Measurements from ENCODE around the gene SH2D1B. TPM values are rescaled to one million over a fixed set of nuclear protein-coding genes. Genes with fewer than 3 reads are reported as not detected.

SH2D1B gene
- total RNA-seq, 1 donor from 2014 or later = not detected

DNA sequence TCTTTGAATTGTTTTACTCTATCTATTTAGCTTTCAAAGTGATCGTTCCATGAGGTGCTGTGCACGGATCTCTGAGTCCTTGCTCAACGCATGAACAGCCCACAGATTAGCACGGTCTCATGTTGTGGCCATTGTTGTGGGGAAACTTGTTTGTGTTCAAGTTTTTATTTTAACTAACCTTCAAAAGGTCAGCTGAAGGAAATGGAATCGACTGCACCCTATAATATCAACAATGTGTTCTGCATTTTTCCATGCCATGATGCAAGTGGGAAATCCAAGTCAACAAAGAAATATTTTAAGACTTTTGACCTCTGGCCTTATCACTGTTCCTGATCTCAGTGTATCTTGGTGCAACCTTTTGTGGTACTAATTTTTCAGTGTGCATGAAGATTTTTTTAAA is 6.1 kb downstream of the SH2D1B start:
- TF ChIP-seq, protein P1, sequence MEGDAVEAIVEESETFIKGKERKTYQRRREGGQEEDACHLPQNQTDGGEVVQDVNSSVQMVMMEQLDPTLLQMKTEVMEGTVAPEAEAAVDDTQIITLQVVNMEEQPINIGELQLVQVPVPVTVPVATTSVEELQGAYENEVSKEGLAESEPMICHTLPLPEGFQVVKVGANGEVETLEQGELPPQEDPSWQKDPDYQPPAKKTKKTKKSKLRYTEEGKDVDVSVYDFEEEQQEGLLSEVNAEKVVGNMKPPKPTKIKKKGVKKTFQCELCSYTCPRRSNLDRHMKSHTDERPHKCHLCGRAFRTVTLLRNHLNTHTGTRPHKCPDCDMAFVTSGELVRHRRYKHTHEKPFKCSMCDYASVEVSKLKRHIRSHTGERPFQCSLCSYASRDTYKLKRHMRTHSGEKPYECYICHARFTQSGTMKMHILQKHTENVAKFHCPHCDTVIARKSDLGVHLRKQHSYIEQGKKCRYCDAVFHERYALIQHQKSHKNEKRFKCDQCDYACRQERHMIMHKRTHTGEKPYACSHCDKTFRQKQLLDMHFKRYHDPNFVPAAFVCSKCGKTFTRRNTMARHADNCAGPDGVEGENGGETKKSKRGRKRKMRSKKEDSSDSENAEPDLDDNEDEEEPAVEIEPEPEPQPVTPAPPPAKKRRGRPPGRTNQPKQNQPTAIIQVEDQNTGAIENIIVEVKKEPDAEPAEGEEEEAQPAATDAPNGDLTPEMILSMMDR (IDR thresholded peaks at IDR 0.05) = no peak
- H3K4me3 Mint-ChIP-seq (ENCODE audit: unreplicated experiment) = no peak overlapping the region
- H3K4me1 Mint-ChIP-seq (ENCODE audit: unreplicated experiment) = peaks cover 8% of the 10 kb centered on the region
- DNase-seq (ENCODE audit: extremely low spot score, unreplicated experiment) = no peak
- H3K27me3 Mint-ChIP-seq (ENCODE audit: unreplicated experiment) = peaks cover 2% of the 10 kb centered on the region
- no peak overlapping the region for H3K27ac Mint-ChIP-seq (ENCODE audit: unreplicated experiment)
- no peaks in the 10 kb centered on the region for H3K9me3 Mint-ChIP-seq (ENCODE audit: unreplicated experiment)
- no peaks in the 10 kb centered on the region for H3K36me3 Mint-ChIP-seq (ENCODE audit: unreplicated experiment)

DNA sequence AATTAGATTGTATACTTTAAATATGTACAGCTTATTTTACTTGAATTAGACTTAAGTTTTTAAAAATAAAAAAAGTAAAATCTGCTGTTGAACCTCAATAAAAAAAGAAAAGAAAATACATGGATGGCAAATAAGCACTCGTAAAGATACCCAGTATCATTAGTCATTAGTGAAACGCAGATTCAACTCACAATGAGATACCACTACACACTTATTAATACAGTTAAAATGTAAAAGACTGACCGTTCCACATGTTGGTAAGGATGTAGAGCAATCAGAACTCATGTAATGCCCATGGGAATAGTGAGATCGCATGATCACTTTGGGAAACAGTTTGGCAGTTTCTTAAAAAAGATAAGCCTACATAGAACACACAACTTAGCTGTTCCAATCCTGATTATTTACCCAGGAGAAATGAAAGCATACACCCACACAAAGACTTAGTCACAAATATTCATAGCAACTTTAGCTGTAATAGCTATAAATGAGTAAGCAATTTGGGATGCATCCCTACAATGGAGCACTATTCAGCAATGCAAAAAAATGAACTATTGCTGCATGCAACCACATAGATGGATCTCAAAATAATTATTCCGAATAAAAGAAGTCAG is 7.3 kb downstream of the SH2D1B start:
- H3K27ac Mint-ChIP-seq (ENCODE audit: unreplicated experiment) = no peak overlapping the region
- no peaks in the 10 kb centered on the region for H3K36me3 Mint-ChIP-seq (ENCODE audit: unreplicated experiment)
- no peak for DNase-seq (ENCODE audit: extremely low spot score, unreplicated experiment)
- TF ChIP-seq, protein P1 (IDR thresholded peaks at IDR 0.05) = no peak
- H3K4me1 Mint-ChIP-seq (ENCODE audit: unreplicated experiment) = peaks cover 8% of the 10 kb centered on the region
- H3K9me3 Mint-ChIP-seq (ENCODE audit: unreplicated experiment) = no peaks in the 10 kb centered on the region
- no peak overlapping the region for H3K4me3 Mint-ChIP-seq (ENCODE audit: unreplicated experiment)
- peaks cover 2% of the 10 kb centered on the region for H3K27me3 Mint-ChIP-seq (ENCODE audit: unreplicated experiment)

DNA sequence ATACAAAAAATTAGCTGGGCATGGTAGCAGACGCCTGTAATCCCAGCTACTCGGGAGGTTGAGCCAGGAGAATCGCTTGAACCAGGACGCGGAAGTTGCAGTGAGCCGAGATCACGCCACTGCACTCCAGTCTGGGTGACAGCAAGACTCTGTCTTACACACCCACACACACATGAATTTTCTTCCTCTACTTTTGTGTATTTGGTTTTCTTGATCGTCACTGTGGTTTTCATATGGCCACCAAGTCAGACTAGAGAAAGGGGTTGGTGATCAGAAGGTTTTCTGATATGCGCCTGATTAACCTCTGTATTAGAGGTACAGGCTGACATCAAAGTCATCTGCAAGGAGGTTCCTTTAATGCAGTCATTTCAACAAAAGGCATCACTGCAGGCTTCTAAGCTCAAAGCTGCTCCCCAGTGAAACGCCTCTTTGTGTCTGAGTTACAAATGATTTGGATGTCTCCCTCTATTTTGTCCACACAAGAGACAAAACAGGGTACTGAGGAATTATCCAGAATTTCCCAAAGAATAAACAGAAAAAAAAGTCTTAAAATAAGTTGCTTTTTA is 11.1 kb downstream of the SH2D1B start:
- TF ChIP-seq, protein P1 (IDR thresholded peaks at IDR 0.05) = no peak
- Mint-ChIP-seq H3K9me3 (ENCODE audit: unreplicated experiment) (no peaks in the 10 kb centered on the region), H3K27ac (ENCODE audit: unreplicated experiment) (no peak overlapping the region), H3K4me3 (ENCODE audit: unreplicated experiment) (no peak overlapping the region), H3K27me3 (ENCODE audit: unreplicated experiment) (peaks cover 35% of the 10 kb centered on the region), H3K36me3 (ENCODE audit: unreplicated experiment) (no peaks in the 10 kb centered on the region), H3K4me1 (ENCODE audit: unreplicated experiment) (peaks cover 14% of the 10 kb centered on the region)
- peak; percentile 8 for DNase-seq (ENCODE audit: extremely low spot score, unreplicated experiment)

DNA sequence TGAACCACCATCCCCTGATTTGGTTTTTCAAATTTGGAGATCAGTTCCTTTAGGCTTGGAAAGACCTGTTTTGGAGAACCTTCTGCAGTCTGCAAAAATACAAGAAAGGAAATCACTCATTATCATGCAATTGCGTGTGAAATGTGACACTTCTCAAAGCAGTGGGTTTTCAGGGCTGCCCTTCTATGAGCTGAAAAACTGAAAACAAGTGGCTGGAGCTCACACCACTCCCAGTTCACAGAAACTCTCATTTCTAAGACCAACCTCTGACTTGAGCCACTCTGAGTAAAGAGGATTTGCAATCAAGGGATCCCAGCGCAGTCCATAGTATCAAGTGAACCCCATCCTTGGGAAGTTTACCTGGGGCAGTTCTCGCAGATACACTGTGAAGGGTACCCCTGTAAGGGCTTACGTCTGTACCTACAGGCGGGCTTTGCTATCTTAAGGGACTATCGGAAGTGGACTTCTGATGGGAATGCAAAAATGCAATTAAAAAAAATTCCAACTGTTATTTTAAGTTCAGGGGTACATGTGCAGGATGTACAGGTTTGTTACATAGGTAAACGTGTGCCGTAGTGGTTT is 12.8 kb downstream of the SH2D1B start:
- peak; percentile 36 for DNase-seq (ENCODE audit: extremely low spot score, unreplicated experiment)
- no peak overlapping the region for H3K4me3 Mint-ChIP-seq (ENCODE audit: unreplicated experiment)
- TF ChIP-seq, protein P1 (IDR thresholded peaks at IDR 0.05) = no peak

DNA sequence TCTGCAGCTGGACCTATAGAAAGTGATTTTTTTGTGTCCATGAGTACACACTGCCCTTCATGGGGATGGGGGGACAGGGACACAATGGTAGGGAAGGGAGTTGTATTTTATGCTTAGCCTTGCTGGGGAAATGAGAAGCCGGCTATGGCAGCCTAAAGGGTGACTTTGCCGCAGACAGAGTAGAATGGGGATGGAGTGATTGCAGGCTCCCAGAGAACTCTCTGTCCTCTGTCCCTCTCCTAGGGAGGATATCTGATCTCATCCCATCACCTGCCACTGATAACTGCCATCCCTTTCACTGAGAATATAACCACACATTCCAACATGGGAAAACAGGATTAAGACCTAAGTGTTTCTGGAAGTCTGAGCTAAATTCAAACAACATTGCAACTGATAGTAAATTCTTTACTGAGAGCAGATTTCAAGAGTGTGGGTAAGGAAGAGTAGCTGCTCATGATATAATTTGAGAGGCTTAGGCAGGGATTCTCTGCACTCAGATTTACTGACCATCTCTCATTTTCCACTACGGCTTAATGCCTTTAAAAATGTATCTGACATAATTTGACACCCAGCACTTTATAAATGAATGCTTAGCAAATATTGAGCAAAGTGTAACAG is 13.9 kb downstream of the SH2D1B start:
- peak; percentile 46 for DNase-seq (ENCODE audit: extremely low spot score, unreplicated experiment)
- H3K36me3 Mint-ChIP-seq (ENCODE audit: unreplicated experiment) = no peaks in the 10 kb centered on the region
- H3K4me3 Mint-ChIP-seq (ENCODE audit: unreplicated experiment) = no peak overlapping the region
- no peaks in the 10 kb centered on the region for H3K9me3 Mint-ChIP-seq (ENCODE audit: unreplicated experiment)
- H3K4me1 Mint-ChIP-seq (ENCODE audit: unreplicated experiment) = peaks cover 13% of the 10 kb centered on the region
- H3K27ac Mint-ChIP-seq (ENCODE audit: unreplicated experiment) = no peak overlapping the region
- H3K27me3 Mint-ChIP-seq (ENCODE audit: unreplicated experiment) = peaks cover 46% of the 10 kb centered on the region
- TF ChIP-seq, protein P1 (IDR thresholded peaks at IDR 0.05) = no peak

More for the DNA sequence above, 12.8 kb downstream of the SH2D1B start:
- Mint-ChIP-seq H3K27ac (ENCODE audit: unreplicated experiment) (no peak overlapping the region), H3K27me3 (ENCODE audit: unreplicated experiment) (peaks cover 42% of the 10 kb centered on the region), H3K4me1 (ENCODE audit: unreplicated experiment) (peaks cover 13% of the 10 kb centered on the region), H3K36me3 (ENCODE audit: unreplicated experiment) (no peaks in the 10 kb centered on the region), H3K9me3 (ENCODE audit: unreplicated experiment) (no peaks in the 10 kb centered on the region)
